ENCODE data around the gene DRC3. TPM values are rescaled to one million over a fixed set of nuclear protein-coding genes. Genes with fewer than 3 reads are reported as not detected.

DRC3 gene
- total RNA-seq, 1 donor from 2014 or later, result 0.74 TPM

GRCh38 chr17:17983776-17984175, 11.1 kb downstream of the DRC3 start:
- H3K27me3 ChIP-seq, result no peaks in the 10 kb centered on the region
- H3K4me3 ChIP-seq, result no peak overlapping the region
- no peaks in the 10 kb centered on the region for H3K36me3 ChIP-seq
- H3K4me1 ChIP-seq, result peaks cover 6% of the 10 kb centered on the region
- H3K9me3 ChIP-seq, result no peaks in the 10 kb centered on the region
- H3K27ac ChIP-seq, result peak overlapping the region; percentile 39
- intact Hi-C loops (cut with DNase I), result no loop called here
- TF ChIP-seq POLR2AphosphoS5 (IDR thresholded peaks at IDR 0.05; ENCODE audit: insufficient read depth in 1 of 2, low read depth in 1 of 2), result no peak
- no peak for TF ChIP-seq POLR2A (IDR thresholded peaks at IDR 0.05)
- no peak for TF ChIP-seq CTCF (IDR thresholded peaks at IDR 0.05)
- no peak for DNase-seq (ENCODE audit: extremely low spot score in 2 of 2)

GRCh38 chr17:17985153-17985552, 12.5 kb downstream of the DRC3 start:
- TF ChIP-seq POLR2A (IDR thresholded peaks at IDR 0.05), result no peak
- TF ChIP-seq POLR2AphosphoS5 (IDR thresholded peaks at IDR 0.05; ENCODE audit: insufficient read depth in 1 of 2, low read depth in 1 of 2), result no peak
- no peak for TF ChIP-seq CTCF (IDR thresholded peaks at IDR 0.05)
- no peak for DNase-seq (ENCODE audit: extremely low spot score in 2 of 2)
- intact Hi-C loops (cut with DNase I), result no loop called here
- Histone ChIP-seq H3K36me3 (no peaks in the 10 kb centered on the region), H3K27me3 (no peaks in the 10 kb centered on the region), H3K4me1 (no peaks in the 10 kb centered on the region), H3K9me3 (no peaks in the 10 kb centered on the region), H3K27ac (no peak overlapping the region), H3K4me3 (no peak overlapping the region)

GRCh38 chr17:17985555-17985954, 12.9 kb downstream of the DRC3 start:
- DNase-seq (ENCODE audit: extremely low spot score in 2 of 2), result no peak
- Histone ChIP-seq H3K4me3 (no peak overlapping the region), H3K36me3 (no peaks in the 10 kb centered on the region), H3K9me3 (no peaks in the 10 kb centered on the region), H3K27ac (no peak overlapping the region), H3K4me1 (no peaks in the 10 kb centered on the region), H3K27me3 (no peaks in the 10 kb centered on the region)
- intact Hi-C loops (cut with DNase I), result no loop called here
- TF ChIP-seq POLR2AphosphoS5 (IDR thresholded peaks at IDR 0.05; ENCODE audit: insufficient read depth in 1 of 2, low read depth in 1 of 2), result no peak
- TF ChIP-seq POLR2A (IDR thresholded peaks at IDR 0.05), result no peak
- TF ChIP-seq CTCF (IDR thresholded peaks at IDR 0.05), result no peak

GRCh38 chr17:17987187-17987896, 14.7 kb downstream of the DRC3 start:
- Histone ChIP-seq H3K4me3 (no peak overlapping the region), H3K27ac (no peak overlapping the region), H3K36me3 (no peaks in the 10 kb centered on the region), H3K4me1 (no peaks in the 10 kb centered on the region), H3K9me3 (no peaks in the 10 kb centered on the region), H3K27me3 (no peaks in the 10 kb centered on the region)
- DNase-seq (ENCODE audit: extremely low spot score in 2 of 2), result no peak
- TF ChIP-seq POLR2A (IDR thresholded peaks at IDR 0.05), result no peak
- TF ChIP-seq POLR2AphosphoS5 (IDR thresholded peaks at IDR 0.05; ENCODE audit: insufficient read depth in 1 of 2, low read depth in 1 of 2), result no peak
- TF ChIP-seq CTCF (IDR thresholded peaks at IDR 0.05), result no peak
- intact Hi-C loops (cut with DNase I), result no loop called here

- H3K36me3 ChIP-seq, result no peaks in the 10 kb centered on the region
- no peaks in the 10 kb centered on the region for H3K27me3 ChIP-seq
- H3K4me3 ChIP-seq, result no peak overlapping the region
- intact Hi-C loops (cut with DNase I), result no loop called here
- no peaks in the 10 kb centered on the region for H3K4me1 ChIP-seq
- no peak for TF ChIP-seq POLR2AphosphoS5 (IDR thresholded peaks at IDR 0.05; ENCODE audit: insufficient read depth in 1 of 2, low read depth in 1 of 2)
- TF ChIP-seq POLR2A (IDR thresholded peaks at IDR 0.05), result no peak
- no peak for TF ChIP-seq CTCF (IDR thresholded peaks at IDR 0.05)
- no peak for DNase-seq (ENCODE audit: extremely low spot score in 2 of 2)
- H3K27ac ChIP-seq, result no peak overlapping the region
- no peaks in the 10 kb centered on the region for H3K9me3 ChIP-seq
Observed at GRCh38 chr17:17987901-17988300, 15.2 kb downstream of the DRC3 start.

All from vagina (tissue), 2 donors.